Right atrium auricular region (tissue), 2 donors: ENCODE data around the gene FAM107B. TPM values are rescaled to one million over a fixed set of nuclear protein-coding genes. Genes with fewer than 3 reads are reported as not detected.

Experiments
- DNase-seq: peaks from one replicate; pipeline ENCODE4 v3.0.0-alpha.2; 2019; ENCODE audit warnings: low spot score
- H3K27ac ChIP-seq, 2 donors: fragments of 200-600 bp; sonication (generic); 1 replicate in 1 of 2; 2 replicates in 1 of 2; pipeline ENCODE4 v1.5.1; 2016 to 2019
- H3K27me3 ChIP-seq, 2 donors: fragments of 200-600 bp; sonication (generic); one replicate each; pipeline versions ENCODE4 v1.5.1 to v1.6.0; 2017 to 2019
- H3K36me3 ChIP-seq: fragments of 200-600 bp; sonication (generic); one replicate; pipeline ENCODE4 v1.5.1; 2016
- H3K4me1 ChIP-seq, 2 donors: fragments of 200-600 bp; sonication (generic); one replicate each; pipeline versions ENCODE4 v1.5.1 to v1.6.0; 2017 to 2019
- H3K4me3 ChIP-seq, 2 donors: fragments of 200-600 bp; sonication (generic); 1 replicate in 1 of 2; 2 replicates in 1 of 2; pipeline ENCODE4 v1.5.1; 2017 to 2019; ENCODE audit warnings: mild to moderate bottlenecking in 1 of 2, moderate library complexity in 1 of 2
- H3K9me3 ChIP-seq, 2 donors: fragments of 200-600 bp; sonication (generic); one replicate each; pipeline ENCODE4 v1.5.1; 2019
- total RNA-seq, 2 donors: library from RNA; depleted of rRNA; stranded (reverse); fragments of >200 nt; gene quantifications; one replicate each; pipeline ENCODE4 v1.1.0, GENCODE V29; 2016
- TF ChIP-seq, protein P1 (sequence below), 2 donors: fragments of 200-600 bp; sonication (generic); IDR thresholded peaks; one replicate each; pipeline ENCODE4 v1.5.1; 2019; ENCODE audit warnings: antibody characterized with exemption in 2 of 2

The FAM107B gene
- total RNA-seq, 2 donors from 2014 or later = 10.6 to 14.1 TPM

GRCh38 chr10:14670551-14671240 is 104.0 kb downstream of the FAM107B start:
- TF ChIP-seq, protein P1, sequence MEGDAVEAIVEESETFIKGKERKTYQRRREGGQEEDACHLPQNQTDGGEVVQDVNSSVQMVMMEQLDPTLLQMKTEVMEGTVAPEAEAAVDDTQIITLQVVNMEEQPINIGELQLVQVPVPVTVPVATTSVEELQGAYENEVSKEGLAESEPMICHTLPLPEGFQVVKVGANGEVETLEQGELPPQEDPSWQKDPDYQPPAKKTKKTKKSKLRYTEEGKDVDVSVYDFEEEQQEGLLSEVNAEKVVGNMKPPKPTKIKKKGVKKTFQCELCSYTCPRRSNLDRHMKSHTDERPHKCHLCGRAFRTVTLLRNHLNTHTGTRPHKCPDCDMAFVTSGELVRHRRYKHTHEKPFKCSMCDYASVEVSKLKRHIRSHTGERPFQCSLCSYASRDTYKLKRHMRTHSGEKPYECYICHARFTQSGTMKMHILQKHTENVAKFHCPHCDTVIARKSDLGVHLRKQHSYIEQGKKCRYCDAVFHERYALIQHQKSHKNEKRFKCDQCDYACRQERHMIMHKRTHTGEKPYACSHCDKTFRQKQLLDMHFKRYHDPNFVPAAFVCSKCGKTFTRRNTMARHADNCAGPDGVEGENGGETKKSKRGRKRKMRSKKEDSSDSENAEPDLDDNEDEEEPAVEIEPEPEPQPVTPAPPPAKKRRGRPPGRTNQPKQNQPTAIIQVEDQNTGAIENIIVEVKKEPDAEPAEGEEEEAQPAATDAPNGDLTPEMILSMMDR (IDR thresholded peaks at IDR 0.05) = no peak
- H3K4me1 ChIP-seq = no peaks in the 10 kb centered on the region
- H3K4me3 ChIP-seq = no peak overlapping the region
- H3K36me3 ChIP-seq = no peaks in the 10 kb centered on the region
- H3K27ac ChIP-seq = peak overlapping the region; percentile 3 to 40
- H3K27me3 ChIP-seq = no peaks in the 10 kb centered on the region
- DNase-seq = no peak
- no peaks in the 10 kb centered on the region for H3K9me3 ChIP-seq

GRCh38 chr10:14669576-14669975 is 105.1 kb downstream of the FAM107B start:
- DNase-seq = no peak
- Histone ChIP-seq H3K9me3 (no peaks in the 10 kb centered on the region), H3K4me3 (no peak overlapping the region), H3K36me3 (no peaks in the 10 kb centered on the region), H3K27ac (no peak overlapping the region), H3K4me1 (no peaks in the 10 kb centered on the region), H3K27me3 (no peaks in the 10 kb centered on the region)
- TF ChIP-seq, protein P1 (IDR thresholded peaks at IDR 0.05) = no peak

DNA sequence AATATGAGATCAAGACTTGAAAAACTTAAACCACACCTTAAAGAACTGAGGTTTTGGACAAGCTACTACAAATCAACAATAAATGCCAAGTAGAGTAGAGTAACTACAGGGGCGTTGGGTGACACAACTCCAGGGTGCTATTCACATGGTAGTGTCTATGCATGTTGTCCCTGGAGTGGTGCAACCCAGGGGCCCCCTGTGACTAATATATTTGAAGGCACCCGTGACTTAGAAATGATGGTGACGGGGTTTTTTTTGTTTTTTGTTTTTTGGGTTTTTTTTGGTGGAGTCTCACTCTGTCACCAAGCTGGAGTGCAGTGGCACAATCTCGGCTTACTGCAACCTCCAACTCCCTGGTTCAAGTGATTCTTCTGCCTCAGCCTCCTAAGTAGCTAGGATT is 106.9 kb downstream of the FAM107B start:
- Histone ChIP-seq H3K27ac (no peak overlapping the region), H3K4me1 (no peaks in the 10 kb centered on the region), H3K27me3 (no peaks in the 10 kb centered on the region), H3K36me3 (no peaks in the 10 kb centered on the region), H3K9me3 (peaks cover 0 to 6% of the 10 kb centered on the region in 2 donors), H3K4me3 (no peak overlapping the region)
- DNase-seq = no peak
- TF ChIP-seq, protein P1 (IDR thresholded peaks at IDR 0.05) = no peak

DNA sequence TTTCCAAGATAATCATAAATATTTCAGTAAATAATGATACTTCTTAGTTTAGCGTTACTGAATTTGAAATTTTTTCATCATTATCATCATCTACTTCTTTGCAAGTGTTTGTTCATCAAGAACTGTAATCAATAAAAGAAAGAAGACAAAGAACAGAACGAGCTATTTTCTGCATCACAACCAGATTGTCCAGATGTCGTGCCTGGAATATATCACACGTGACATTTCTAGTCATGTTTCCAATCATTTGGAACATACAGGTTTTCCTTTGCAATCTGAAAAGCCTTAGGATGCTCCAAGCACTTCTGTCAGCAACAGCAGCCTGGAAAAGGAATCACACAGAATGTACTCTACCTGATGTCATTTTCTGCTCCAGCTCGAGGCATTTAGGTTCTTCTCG is 107.4 kb downstream of the FAM107B start:
- TF ChIP-seq, protein P1 (IDR thresholded peaks at IDR 0.05) = no peak
- H3K27ac ChIP-seq = no peak overlapping the region
- DNase-seq = no peak
- no peaks in the 10 kb centered on the region for H3K36me3 ChIP-seq
- peaks cover 0 to 6% of the 10 kb centered on the region in 2 donors for H3K9me3 ChIP-seq
- no peak overlapping the region for H3K4me3 ChIP-seq
- no peaks in the 10 kb centered on the region for H3K4me1 ChIP-seq
- no peaks in the 10 kb centered on the region for H3K27me3 ChIP-seq

DNA sequence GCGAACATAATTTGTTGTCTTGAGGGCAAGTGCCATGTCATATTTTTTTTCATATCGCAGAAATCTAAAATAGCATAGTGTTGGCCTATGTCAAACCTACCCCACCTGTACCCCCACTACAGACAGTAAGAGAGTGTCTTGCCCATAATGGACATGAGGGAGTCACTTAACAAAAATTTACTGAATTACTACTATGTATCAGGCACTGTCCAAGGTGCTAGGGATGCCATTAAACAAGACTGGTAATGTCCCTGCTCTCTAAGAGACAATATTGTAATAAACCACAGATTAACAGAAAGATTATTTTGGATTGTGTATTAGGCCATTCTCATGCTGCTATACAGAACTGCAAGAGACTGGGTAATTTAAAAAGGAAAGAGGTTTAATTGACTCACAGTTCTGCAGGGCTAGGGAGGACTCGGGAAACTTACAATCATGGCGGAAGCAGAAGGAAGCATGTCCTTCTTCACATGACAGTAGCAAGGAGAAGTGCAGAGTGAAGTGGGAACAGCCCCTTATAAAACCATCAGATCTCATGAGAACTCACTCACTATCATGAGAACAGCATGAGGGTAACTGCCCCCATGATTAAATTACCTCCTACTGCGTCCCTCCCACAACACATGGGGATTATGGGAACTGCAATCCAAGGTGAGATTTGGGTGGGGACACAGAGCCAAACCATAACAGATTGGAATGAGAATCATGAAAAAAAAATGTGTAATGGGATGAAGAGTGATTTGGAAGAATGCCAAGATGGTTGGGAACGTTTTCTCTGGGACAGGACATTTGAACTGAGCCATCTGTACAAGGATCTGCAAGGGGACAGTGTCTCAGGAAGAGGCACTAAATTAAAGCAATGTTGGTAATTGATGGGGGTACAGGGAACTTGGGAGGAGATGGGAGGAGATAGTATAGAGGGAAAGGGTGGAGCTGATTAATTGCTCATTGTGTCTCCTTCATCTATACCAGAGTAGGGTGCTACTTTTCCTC is 108.5 kb downstream of the FAM107B start:
- TF ChIP-seq, protein P1 (IDR thresholded peaks at IDR 0.05) = no peak
- no peak overlapping the region for H3K4me3 ChIP-seq

More for the DNA sequence above, 108.5 kb downstream of the FAM107B start:
- Histone ChIP-seq H3K27me3 (no peaks in the 10 kb centered on the region), H3K4me1 (no peaks in the 10 kb centered on the region), H3K36me3 (no peaks in the 10 kb centered on the region), H3K9me3 (peaks cover 0 to 6% of the 10 kb centered on the region in 2 donors), H3K27ac (no peak overlapping the region)
- no peak for DNase-seq
